Neural cell (in vitro differentiated cells): ENCODE measurements around the gene ATG2B.

ENCODE experiments used
- EP300 ChIP-seq: fragments of 450-650 bp; conservative IDR thresholded peaks from 2 replicates; pipeline ENCODE4 v1.6.1; 2014; ENCODE audit warnings: antibody characterized with exemption, mild to moderate bottlenecking, moderate library complexity; ENCODE audit not compliant: poor library complexity, severe bottlenecking
- EZH2 ChIP-seq: fragments of 200-600, 300-800 bp; shearing (Covaris generic), sonication (generic); IDR thresholded peaks from 2 replicates; pipeline ENCODE4 v1.6.1; 2014; ENCODE audit warnings: antibody characterized with exemption, low read length, borderline replicate concordance, mild to moderate bottlenecking; ENCODE audit not compliant: insufficient read depth, poor library complexity, severe bottlenecking
- POLR2AphosphoS5 ChIP-seq: IDR thresholded peaks from 2 replicates; pipeline ENCODE4 v1.6.1; 2012
- RAD21 ChIP-seq: fragments of 450-650 bp; conservative IDR thresholded peaks from 2 replicates; pipeline ENCODE4 v1.6.1; 2014; ENCODE audit warnings: antibody characterized with exemption, mild to moderate bottlenecking, moderate library complexity
- SMC3 ChIP-seq: fragments of 450-650 bp; conservative IDR thresholded peaks from 2 replicates; pipeline ENCODE4 v1.6.1; 2014; ENCODE audit warnings: antibody characterized with exemption, mild to moderate bottlenecking, moderate library complexity; ENCODE audit not compliant: poor library complexity
- TAF1 ChIP-seq: IDR thresholded peaks from 2 replicates; pipeline ENCODE4 v1.6.1; 2012; ENCODE audit warnings: low read depth
- TF ChIP-seq, protein P1 (sequence below): fragments of 450-650 bp; IDR thresholded peaks from 2 replicates; pipeline ENCODE4 v1.5.1; 2014; ENCODE audit warnings: antibody characterized with exemption, mild to moderate bottlenecking, moderate library complexity; ENCODE audit not compliant: poor library complexity, severe bottlenecking
- TF ChIP-seq, protein P2 (sequence below): IDR thresholded peaks from 2 replicates; pipeline ENCODE4 v1.6.1; 2012; ENCODE audit warnings: borderline replicate concordance

DNA sequence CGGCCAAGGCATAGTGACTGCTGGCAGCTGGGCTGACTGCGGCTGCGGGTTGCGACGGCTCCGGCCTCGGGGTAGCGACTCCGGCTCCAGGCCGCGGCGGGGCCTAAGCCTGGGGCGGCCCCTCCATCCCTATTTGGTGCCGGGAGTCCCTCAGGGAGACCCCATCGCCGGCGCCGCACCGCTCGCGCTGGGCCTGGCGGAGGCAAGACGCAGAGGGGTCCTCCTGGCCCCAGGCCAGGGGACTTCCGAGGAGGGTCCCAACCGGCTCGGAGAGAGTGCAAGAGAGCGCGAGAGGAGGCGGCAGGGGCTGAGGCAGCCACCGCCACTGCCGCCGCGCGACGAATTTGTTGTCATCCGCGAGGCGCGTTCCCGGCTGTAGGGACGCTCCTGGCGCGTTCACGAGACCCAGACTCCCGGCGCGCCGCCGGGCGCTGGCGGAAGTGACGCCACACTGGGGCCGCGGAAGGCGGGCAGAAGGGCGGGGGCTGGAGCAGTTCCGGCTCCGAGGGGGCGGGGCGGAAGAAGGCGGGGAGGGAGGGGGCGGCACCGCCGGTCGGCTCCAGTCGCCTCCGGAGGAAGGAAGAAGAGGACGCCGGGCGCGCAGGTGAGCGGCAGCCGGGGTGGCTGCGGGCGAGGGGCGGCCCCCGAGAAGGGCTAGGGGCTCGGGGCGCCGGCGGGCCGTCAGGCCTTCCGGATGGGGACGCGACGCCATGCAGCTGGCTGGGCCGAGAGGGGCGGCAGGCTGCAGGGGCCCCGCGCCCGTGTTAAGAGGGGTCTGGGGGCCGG lies at the start of gene ATG2B, which contains the start of gene GSKIP:
- TF ChIP-seq, protein P1, sequence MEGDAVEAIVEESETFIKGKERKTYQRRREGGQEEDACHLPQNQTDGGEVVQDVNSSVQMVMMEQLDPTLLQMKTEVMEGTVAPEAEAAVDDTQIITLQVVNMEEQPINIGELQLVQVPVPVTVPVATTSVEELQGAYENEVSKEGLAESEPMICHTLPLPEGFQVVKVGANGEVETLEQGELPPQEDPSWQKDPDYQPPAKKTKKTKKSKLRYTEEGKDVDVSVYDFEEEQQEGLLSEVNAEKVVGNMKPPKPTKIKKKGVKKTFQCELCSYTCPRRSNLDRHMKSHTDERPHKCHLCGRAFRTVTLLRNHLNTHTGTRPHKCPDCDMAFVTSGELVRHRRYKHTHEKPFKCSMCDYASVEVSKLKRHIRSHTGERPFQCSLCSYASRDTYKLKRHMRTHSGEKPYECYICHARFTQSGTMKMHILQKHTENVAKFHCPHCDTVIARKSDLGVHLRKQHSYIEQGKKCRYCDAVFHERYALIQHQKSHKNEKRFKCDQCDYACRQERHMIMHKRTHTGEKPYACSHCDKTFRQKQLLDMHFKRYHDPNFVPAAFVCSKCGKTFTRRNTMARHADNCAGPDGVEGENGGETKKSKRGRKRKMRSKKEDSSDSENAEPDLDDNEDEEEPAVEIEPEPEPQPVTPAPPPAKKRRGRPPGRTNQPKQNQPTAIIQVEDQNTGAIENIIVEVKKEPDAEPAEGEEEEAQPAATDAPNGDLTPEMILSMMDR, result no peak
- TF ChIP-seq EZH2 (no peak), POLR2AphosphoS5 (peak; percentile 88), TAF1 (no peak), RAD21 (no peak), SMC3 (peak; percentile 13), EP300 (peak; percentile 28)
- TF ChIP-seq, protein P2, sequence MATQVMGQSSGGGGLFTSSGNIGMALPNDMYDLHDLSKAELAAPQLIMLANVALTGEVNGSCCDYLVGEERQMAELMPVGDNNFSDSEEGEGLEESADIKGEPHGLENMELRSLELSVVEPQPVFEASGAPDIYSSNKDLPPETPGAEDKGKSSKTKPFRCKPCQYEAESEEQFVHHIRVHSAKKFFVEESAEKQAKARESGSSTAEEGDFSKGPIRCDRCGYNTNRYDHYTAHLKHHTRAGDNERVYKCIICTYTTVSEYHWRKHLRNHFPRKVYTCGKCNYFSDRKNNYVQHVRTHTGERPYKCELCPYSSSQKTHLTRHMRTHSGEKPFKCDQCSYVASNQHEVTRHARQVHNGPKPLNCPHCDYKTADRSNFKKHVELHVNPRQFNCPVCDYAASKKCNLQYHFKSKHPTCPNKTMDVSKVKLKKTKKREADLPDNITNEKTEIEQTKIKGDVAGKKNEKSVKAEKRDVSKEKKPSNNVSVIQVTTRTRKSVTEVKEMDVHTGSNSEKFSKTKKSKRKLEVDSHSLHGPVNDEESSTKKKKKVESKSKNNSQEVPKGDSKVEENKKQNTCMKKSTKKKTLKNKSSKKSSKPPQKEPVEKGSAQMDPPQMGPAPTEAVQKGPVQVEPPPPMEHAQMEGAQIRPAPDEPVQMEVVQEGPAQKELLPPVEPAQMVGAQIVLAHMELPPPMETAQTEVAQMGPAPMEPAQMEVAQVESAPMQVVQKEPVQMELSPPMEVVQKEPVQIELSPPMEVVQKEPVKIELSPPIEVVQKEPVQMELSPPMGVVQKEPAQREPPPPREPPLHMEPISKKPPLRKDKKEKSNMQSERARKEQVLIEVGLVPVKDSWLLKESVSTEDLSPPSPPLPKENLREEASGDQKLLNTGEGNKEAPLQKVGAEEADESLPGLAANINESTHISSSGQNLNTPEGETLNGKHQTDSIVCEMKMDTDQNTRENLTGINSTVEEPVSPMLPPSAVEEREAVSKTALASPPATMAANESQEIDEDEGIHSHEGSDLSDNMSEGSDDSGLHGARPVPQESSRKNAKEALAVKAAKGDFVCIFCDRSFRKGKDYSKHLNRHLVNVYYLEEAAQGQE, result peak; percentile 59
